Keratinocyte (primary cell): ENCODE measurements around the gene GPR39. TPM values are rescaled to one million over a fixed set of nuclear protein-coding genes. Genes with fewer than 3 reads are reported as not detected.

ENCODE experiments used
- DNase-seq: peaks from one replicate; pipeline ENCODE4 v3.0.0-alpha.2; 2011; ENCODE audit warnings: low read depth, missing footprints, low spot score
- FAIRE-seq: peaks from 2 replicates; lab custom pipeline; 2011; peaks lifted over from hg19 to GRCh38; lab: Jason Lieb, UNC
- H2AFZ ChIP-seq: 2 replicates; pipeline ENCODE4 v1.6.0; 2012; ENCODE audit warnings: low read length, control low read depth, inconsistent platforms; ENCODE audit not compliant: control insufficient read depth
- H3K27ac ChIP-seq: 2 replicates; pipeline ENCODE4 v1.5.1; 2011; ENCODE audit warnings: low read length; ENCODE audit not compliant: control insufficient read depth, insufficient read depth
- H3K27me3 ChIP-seq: 3 replicates; pipeline ENCODE4 v1.6.0; 2011; ENCODE audit warnings: low read length; ENCODE audit not compliant: control insufficient read depth, insufficient read depth; ENCODE audit errors: extremely low read depth
- H3K36me3 ChIP-seq, 2 experiments: 2 replicates in 1 of 2; 3 replicates in 1 of 2; pipeline ENCODE4 v1.5.1; 2011; ENCODE audit warnings: low read length in 2 of 2, mild to moderate bottlenecking in 1 of 2; ENCODE audit not compliant: control insufficient read depth in 2 of 2, insufficient read depth in 2 of 2; ENCODE audit errors: extremely low read depth in 1 of 2
- H3K4me1 ChIP-seq: 3 replicates; pipeline ENCODE4 v1.5.1; 2011; ENCODE audit warnings: low read length; ENCODE audit not compliant: control insufficient read depth, insufficient read depth; ENCODE audit errors: extremely low read depth
- H3K4me2 ChIP-seq: 3 replicates; pipeline ENCODE4 v1.6.0; 2011; ENCODE audit warnings: low read depth, low read length; ENCODE audit not compliant: control insufficient read depth, insufficient read depth; ENCODE audit errors: extremely low read depth
- H3K4me3 ChIP-seq, 3 experiments: fragments of 200-600 bp in 1 of 3; sonication (generic) in 1 of 3; 2 replicates in 2 of 3; 3 replicates in 1 of 3; pipeline ENCODE4 v1.5.1; 2011 to 2016; ENCODE audit warnings: low read length in 3 of 3, mild to moderate bottlenecking in 3 of 3, control low read depth in 2 of 3, inconsistent platforms in 1 of 3, low read depth in 1 of 3, mixed read lengths in 1 of 3, mixed run types in 1 of 3, moderate library complexity in 1 of 3; ENCODE audit not compliant: control insufficient read depth in 2 of 3, insufficient read depth in 2 of 3; ENCODE audit errors: extremely low read depth in 1 of 3
- H3K79me2 ChIP-seq: 2 replicates; pipeline ENCODE4 v1.6.0; 2012; ENCODE audit warnings: low read length; ENCODE audit not compliant: control insufficient read depth, insufficient read depth
- H3K9ac ChIP-seq: 3 replicates; pipeline ENCODE4 v1.6.0; 2011; ENCODE audit warnings: low read length; ENCODE audit not compliant: control insufficient read depth, insufficient read depth; ENCODE audit errors: extremely low read depth
- H3K9me1 ChIP-seq: 3 replicates; pipeline ENCODE4 v1.6.0; 2011; ENCODE audit warnings: low read length; ENCODE audit not compliant: control insufficient read depth, insufficient read depth; ENCODE audit errors: extremely low read depth
- H3K9me3 ChIP-seq: 2 replicates; pipeline ENCODE4 v1.5.1; 2012; ENCODE audit warnings: low read depth, low read length; ENCODE audit not compliant: control insufficient read depth
- H4K20me1 ChIP-seq: 3 replicates; pipeline ENCODE4 v1.6.0; 2011; ENCODE audit warnings: low read length; ENCODE audit not compliant: control insufficient read depth, insufficient read depth; ENCODE audit errors: extremely low read depth
- CTCF ChIP-seq, 3 experiments: IDR thresholded peaks in 1 of 3; conservative IDR thresholded peaks in 1 of 3; optimal IDR thresholded peaks in 1 of 3; 2 replicates in 2 of 3; 3 replicates in 1 of 3; pipeline versions ENCODE3 to v1.5.1; 2011; ENCODE audit warnings: low read length in 3 of 3, mild to moderate bottlenecking in 3 of 3, moderate library complexity in 2 of 3, control low read depth in 1 of 3, inconsistent platforms in 1 of 3; ENCODE audit not compliant: insufficient read depth in 2 of 3; ENCODE audit errors: extremely low read depth in 1 of 3
- EZH2 ChIP-seq: IDR thresholded peaks from one replicate; pipeline ENCODE4 v1.6.1; 2012; ENCODE audit warnings: inconsistent platforms, mild to moderate bottlenecking, low read length, moderate library complexity
- dilution Hi-C: fragments of 300-500 bp; cut with MboI; formaldehyde crosslinking; loops from one replicate; pipeline ENCODE4 v1.7.0; 2020; ENCODE audit warnings: low sequenced_read_pairs; ENCODE audit not compliant: extremely low pct_ligation_motif_present
- polyA plus RNA-seq, 5 experiments: library from polyadenylated mRNA; depleted of rRNA in 3 of 5; stranded (reverse) in 3 of 5; stranded (forward) in 1 of 5; unstranded in 1 of 5; fragments of >200 nt; gene quantifications; 1 replicate in 1 of 5; 2 replicates in 3 of 5; 3 replicates in 1 of 5; pipeline versions ENCODE4 v1.2.1 to v1.2.3, GENCODE V29; 2011 to 2012; ENCODE audit warnings: missing spikeins in 2 of 5, low read depth in 1 of 5, low replicate concordance in 1 of 5

GPR39 gene
- polyA plus RNA-seq, 1 donor (not counting 4 experiments of a cell fraction or from before 2014, with no cell fraction given) = 4.7 TPM

- H3K4me2 ChIP-seq = peak overlapping the region; percentile 80
- peak overlapping the region; percentile 65 for H3K9ac ChIP-seq
- FAIRE-seq (peak; percentile 79), DNase-seq (no peak)
- no peak overlapping the region for H3K4me3 ChIP-seq
- dilution Hi-C loops = no loop called here
- H3K4me1 ChIP-seq = peaks cover 45% of the 10 kb centered on the region
- H3K27ac ChIP-seq = peak overlapping the region; percentile 96
- H4K20me1 ChIP-seq = no peaks in the 10 kb centered on the region
- no peaks in the 10 kb centered on the region for H3K36me3 ChIP-seq
- no peaks in the 10 kb centered on the region for H3K79me2 ChIP-seq
- no peaks in the 10 kb centered on the region for H3K27me3 ChIP-seq
- H2AFZ ChIP-seq = peak overlapping the region; percentile 48
- H3K9me3 ChIP-seq = no peaks in the 10 kb centered on the region
- no peaks in the 10 kb centered on the region for H3K9me1 ChIP-seq
- TF ChIP-seq CTCF (optimal IDR thresholded peaks at IDR 0.05 in 1 of 3, IDR thresholded peaks at IDR 0.05 in 1 of 3, conservative IDR thresholded peaks at IDR 0.05 in 1 of 3; ENCODE audit: extremely low read depth in 1 of 3, insufficient read depth in 2 of 3, low read length in 3 of 3) (no peak), EZH2 (no peak)
Observed at GRCh38 chr2:132439703-132440398, 23.2 kb downstream of the GPR39 start.

GRCh38 chr2:132441051-132441450 is 24.4 kb downstream of the GPR39 start:
- Histone ChIP-seq H3K4me2 (no peak overlapping the region), H3K36me3 (no peaks in the 10 kb centered on the region), H3K9me3 (no peaks in the 10 kb centered on the region), H3K9me1 (no peaks in the 10 kb centered on the region), H4K20me1 (no peaks in the 10 kb centered on the region), H3K27ac (no peak overlapping the region), H3K4me1 (peaks cover 45% of the 10 kb centered on the region), H3K27me3 (no peaks in the 10 kb centered on the region), H3K79me2 (no peaks in the 10 kb centered on the region), H3K9ac (no peak overlapping the region), H3K4me3 (no peak overlapping the region), H2AFZ (no peak overlapping the region)
- dilution Hi-C loops = no loop called here
- no peak for DNase-seq
- no peak for FAIRE-seq
- TF ChIP-seq CTCF (optimal IDR thresholded peaks at IDR 0.05 in 1 of 3, IDR thresholded peaks at IDR 0.05 in 1 of 3, conservative IDR thresholded peaks at IDR 0.05 in 1 of 3; ENCODE audit: extremely low read depth in 1 of 3, insufficient read depth in 2 of 3, low read length in 3 of 3) (no peak), EZH2 (no peak)
